Measurements from ENCODE around the gene KPNA3.

GRCh38 chr13:49693191-49693733 is 99.2 kb downstream of the KPNA3 start:
- TF ChIP-seq MAX (IDR thresholded peaks at IDR 0.05; ENCODE audit: low read depth), result no peak
- TF ChIP-seq RFX5 (IDR thresholded peaks at IDR 0.05; ENCODE audit: low read length), result no peak
- TF ChIP-seq GABPA (IDR thresholded peaks at IDR 0.05; ENCODE audit: low read depth), result no peak
- TF ChIP-seq CTCF (IDR thresholded peaks at IDR 0.05), result no peak
- TF ChIP-seq SIN3A (IDR thresholded peaks at IDR 0.05; ENCODE audit: borderline replicate concordance, low read depth, low read length), result no peak
- TF ChIP-seq CHD2 (IDR thresholded peaks at IDR 0.05; ENCODE audit: low read length, partially characterized antibody), result no peak

All from SK-N-SH (cell line).